Subcutaneous adipose tissue (tissue), 4 donors: ENCODE measurements around the gene TADA1. TPM values are rescaled to one million over a fixed set of nuclear protein-coding genes. Genes with fewer than 3 reads are reported as not detected.

ENCODE experiments used
- total RNA-seq, 4 donors: library from RNA; depleted of rRNA; stranded (reverse); fragments of >200 nt; gene quantifications; one replicate each; pipeline ENCODE4 v1.1.0, GENCODE V29; 2016
- TF ChIP-seq, protein P1 (sequence below): fragments of 450-650 bp; IDR thresholded peaks from one replicate; pipeline ENCODE4 v1.5.1; 2016; ENCODE audit warnings: low read depth, mild to moderate bottlenecking, control low read depth, antibody characterized with exemption, moderate library complexity

The TADA1 gene
- total RNA-seq, 4 donors from 2014 or later: 5.5 to 7.9 (median 6.3) TPM

DNA sequence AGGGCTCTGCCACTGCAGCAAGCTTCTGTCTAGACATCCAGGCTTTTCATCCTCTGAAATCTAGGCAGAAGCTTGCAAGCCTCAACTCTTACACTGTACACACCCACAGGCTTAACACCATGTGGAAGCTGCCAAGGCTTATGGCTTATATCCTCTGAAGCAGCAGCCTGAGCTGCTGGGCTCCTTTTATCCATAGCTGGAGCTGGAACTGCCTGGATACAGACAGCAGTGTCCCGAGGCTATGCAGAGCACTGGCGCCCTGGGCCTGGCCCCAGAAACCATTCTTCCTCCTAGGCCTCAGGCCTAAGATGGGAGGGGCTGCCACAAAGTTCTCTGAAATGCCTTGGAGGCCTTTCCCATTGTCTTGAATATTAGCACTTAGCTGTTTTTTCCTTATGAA is 56.1 kb downstream of the TADA1 start:
- TF ChIP-seq, protein P1, sequence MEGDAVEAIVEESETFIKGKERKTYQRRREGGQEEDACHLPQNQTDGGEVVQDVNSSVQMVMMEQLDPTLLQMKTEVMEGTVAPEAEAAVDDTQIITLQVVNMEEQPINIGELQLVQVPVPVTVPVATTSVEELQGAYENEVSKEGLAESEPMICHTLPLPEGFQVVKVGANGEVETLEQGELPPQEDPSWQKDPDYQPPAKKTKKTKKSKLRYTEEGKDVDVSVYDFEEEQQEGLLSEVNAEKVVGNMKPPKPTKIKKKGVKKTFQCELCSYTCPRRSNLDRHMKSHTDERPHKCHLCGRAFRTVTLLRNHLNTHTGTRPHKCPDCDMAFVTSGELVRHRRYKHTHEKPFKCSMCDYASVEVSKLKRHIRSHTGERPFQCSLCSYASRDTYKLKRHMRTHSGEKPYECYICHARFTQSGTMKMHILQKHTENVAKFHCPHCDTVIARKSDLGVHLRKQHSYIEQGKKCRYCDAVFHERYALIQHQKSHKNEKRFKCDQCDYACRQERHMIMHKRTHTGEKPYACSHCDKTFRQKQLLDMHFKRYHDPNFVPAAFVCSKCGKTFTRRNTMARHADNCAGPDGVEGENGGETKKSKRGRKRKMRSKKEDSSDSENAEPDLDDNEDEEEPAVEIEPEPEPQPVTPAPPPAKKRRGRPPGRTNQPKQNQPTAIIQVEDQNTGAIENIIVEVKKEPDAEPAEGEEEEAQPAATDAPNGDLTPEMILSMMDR: no peak

DNA sequence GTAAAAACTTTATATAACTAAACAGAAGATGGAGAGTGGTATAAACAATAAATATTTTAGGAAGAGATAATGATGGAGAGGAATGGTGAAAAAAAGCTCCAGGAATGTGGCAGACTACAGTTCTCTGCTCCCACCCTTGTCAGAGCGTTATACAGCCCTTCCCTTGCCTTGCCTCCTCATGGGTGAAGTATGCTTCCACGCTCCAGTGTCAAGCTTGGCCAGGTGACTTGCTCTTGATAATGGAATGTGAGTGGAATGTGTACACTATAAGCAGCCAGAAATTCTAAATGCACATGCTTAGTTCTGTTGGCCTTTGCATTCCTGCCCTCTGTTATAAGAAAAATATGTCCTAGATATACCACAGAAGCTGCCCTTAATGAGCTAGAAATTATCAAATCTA is 61.5 kb downstream of the TADA1 start:
- TF ChIP-seq, protein P1: no peak

DNA sequence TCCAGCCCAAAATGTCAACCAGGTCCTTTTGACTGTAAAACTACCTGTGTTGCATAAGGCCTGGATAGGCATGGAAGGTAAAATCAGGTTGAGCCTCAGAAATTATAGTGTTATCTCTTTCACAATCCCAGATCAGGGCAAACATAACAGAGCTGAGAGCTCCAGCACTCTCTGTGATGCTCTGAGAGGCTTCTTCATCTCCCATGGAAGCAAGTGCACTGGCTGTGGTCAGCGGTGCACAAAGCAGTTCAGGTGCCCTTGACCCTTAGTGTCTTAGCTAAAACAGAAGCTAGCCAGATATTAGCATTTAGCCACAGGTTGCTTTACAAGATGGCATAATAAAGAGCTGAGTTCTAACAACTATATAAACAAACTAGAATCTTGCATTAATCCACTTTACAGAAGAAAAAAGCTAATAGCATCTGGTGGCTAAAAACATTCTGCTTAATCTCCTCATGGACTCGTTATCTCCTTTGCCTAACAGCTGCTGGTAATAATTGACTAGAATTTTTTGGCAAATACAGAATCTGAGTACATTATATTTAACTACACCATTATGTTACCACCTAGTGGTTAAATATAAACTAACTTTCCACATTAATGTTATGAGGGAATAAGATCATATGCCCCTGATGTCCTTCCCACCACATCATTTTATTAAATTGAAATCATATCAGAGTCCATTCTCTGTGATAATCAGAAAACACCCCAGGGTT is 62.4 kb downstream of the TADA1 start:
- TF ChIP-seq, protein P1: no peak

- TF ChIP-seq, protein P1: no peak
Observed at GRCh38 chr1:166811691-166812090, 64.4 kb downstream of the TADA1 start.

DNA sequence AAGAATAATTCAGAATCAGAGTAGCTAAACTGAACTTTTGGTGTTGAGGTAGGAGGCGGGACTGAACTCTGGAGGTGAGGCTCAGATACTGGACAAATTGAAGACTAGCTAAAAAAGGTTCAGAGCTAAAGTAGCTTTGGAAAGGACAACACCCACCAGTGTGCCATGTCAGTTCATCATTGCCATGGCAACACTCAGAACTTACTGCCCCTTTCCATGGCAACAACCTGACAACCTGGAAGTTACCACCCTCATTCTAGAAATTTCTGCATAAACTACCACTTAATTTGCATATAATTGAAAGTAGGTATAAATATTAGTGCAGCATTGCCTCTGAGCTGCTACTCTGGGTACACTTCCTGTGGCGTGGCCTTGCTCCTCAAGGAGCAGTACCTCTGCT is 67.1 kb downstream of the TADA1 start:
- TF ChIP-seq, protein P1: no peak

Other genes starting within 250 kb of the TADA1 start
- gene POGK, start 36.8 kb downstream of the TADA1 start, total RNA-seq: 10 to 100 TPM; 25.5 to 29.3 (median 27.0) TPM
- under 1 TPM in 1 of 4 donors, not detected in 3; under 0.01 TPM for gene ILDR2, start 99.3 kb upstream of the TADA1 start, total RNA-seq
- under 1 TPM in 1 of 4 donors, not detected in 3; 0.33 TPM for gene MAEL, start 113.0 kb upstream of the TADA1 start, total RNA-seq
- gene GPA33, start 214.1 kb upstream of the TADA1 start, total RNA-seq: 1 to 10 TPM in 1 of 4 donors, under 1 TPM in 1, not detected in 2; 0.75 to 1.2 TPM
- 1 to 10 TPM in 1 of 4 donors, under 1 TPM in 2, not detected in 1; 0.16 to 1.4 (median 0.22) TPM for gene STYXL2, start 217.8 kb upstream of the TADA1 start, total RNA-seq